ENCODE data around the gene EXOC4.

EXOC4 gene

DNA sequence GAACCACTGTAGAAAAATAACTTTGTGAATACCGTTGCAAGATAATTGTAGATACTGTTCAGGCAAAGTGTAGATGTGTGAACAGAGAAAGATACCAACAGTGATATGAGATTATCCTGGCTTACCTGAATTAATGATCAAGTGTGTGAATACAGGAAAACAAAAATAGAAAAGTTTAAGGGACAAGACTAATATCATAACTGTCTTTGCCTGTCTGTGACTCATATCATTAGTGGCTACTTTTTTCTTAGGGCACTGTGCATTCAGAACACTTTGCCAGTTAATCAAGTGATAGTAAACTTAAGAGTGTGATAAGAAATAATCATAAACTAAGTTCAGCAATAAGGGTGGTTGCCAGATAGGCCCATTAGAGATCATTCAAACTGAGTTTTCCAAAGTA is 551.2 kb downstream of the EXOC4 start:
- TF ChIP-seq, protein P1, sequence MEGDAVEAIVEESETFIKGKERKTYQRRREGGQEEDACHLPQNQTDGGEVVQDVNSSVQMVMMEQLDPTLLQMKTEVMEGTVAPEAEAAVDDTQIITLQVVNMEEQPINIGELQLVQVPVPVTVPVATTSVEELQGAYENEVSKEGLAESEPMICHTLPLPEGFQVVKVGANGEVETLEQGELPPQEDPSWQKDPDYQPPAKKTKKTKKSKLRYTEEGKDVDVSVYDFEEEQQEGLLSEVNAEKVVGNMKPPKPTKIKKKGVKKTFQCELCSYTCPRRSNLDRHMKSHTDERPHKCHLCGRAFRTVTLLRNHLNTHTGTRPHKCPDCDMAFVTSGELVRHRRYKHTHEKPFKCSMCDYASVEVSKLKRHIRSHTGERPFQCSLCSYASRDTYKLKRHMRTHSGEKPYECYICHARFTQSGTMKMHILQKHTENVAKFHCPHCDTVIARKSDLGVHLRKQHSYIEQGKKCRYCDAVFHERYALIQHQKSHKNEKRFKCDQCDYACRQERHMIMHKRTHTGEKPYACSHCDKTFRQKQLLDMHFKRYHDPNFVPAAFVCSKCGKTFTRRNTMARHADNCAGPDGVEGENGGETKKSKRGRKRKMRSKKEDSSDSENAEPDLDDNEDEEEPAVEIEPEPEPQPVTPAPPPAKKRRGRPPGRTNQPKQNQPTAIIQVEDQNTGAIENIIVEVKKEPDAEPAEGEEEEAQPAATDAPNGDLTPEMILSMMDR (IDR thresholded peaks at IDR 0.05; ENCODE audit: low read length, missing control alignments): no peak
- DNase-seq (ENCODE audit: low read depth): no peak
- H3K4me3 ChIP-seq (replicated peaks; ENCODE audit: low read depth, low read length): no peak overlapping the region

DNA sequence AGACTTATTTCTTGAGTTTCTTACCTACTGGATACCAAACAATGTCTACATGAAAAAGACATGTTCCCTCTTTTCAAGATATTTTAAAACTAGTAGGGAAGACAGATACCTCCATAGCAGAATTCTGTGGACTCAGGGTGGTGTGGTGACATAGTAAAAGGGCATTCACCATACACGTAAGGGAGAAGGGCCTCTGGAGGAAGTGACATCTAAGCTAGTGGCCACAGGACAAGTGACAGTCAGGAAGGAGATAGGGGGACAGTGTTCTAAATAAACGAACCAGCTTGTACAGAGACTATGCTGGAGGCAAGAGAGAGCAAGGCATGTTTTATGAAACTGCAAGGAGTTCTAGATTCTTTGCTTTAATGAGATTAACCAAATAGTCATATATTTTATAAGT is 552.5 kb downstream of the EXOC4 start:
- TF ChIP-seq, protein P1 (IDR thresholded peaks at IDR 0.05; ENCODE audit: low read length, missing control alignments): no peak
- DNase-seq (ENCODE audit: low read depth): no peak
- no peak overlapping the region for H3K4me3 ChIP-seq (replicated peaks; ENCODE audit: low read depth, low read length)

DNA sequence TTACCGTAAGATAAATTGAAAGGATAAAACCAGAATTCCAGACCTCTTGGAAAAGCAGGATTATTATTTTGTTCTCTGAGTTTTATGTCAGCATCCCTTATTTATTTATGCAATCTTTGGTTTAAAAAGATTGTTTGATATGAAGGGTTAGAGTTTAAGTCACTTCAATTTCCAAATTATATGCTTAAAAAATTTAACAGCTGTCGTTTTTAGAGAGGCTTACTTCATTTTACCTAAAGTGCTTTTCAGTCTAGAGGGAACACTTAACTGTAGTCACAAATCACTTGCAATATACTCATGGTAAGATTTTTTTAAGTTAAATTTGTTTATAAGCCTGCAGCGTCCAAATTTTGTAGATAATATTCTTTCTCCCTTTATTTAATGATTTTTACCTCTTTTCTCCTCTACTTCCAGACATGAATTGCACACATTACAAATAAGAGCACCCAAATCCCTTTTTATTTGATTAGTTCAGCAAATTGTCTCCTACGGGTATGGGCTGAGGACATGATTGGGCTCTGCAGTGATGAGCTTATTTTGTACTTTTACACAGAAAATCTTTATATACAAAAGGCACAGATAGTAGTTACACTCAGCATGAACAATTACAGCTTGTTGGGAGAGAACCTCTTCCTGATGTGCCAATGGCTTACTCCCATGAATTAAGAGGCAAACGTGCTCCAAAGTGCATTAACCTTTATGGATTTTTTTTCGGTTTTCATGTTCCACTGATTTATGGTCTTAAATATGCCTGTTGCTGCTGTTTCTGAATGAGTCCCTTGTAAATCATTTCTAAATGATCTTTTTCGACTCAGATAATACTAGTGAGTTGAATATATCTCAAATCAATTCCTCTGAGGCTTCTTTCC is 555.0 kb downstream of the EXOC4 start:
- H3K4me3 ChIP-seq (replicated peaks; ENCODE audit: low read depth, low read length): no peak overlapping the region
- TF ChIP-seq, protein P1 (IDR thresholded peaks at IDR 0.05; ENCODE audit: low read length, missing control alignments): no peak
- DNase-seq (ENCODE audit: low read depth): no peak

DNA sequence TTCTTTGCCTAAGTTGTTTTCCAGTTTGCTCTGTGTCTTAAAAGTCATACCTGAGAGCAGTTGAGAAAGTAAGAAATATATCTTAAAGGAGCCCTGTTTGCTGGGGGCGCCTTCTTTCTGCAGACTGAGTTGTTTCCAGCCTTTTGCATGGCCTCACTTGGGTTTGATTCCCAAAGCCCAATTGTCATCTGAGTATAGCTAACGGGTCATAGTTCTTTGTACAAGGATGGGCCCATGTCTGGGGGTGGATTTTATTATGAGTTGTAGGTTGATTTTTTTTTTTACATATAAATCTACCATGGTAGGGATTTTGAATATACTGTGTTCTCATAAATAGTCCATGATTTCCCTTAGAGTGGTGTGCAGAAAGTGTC is 555.6 kb downstream of the EXOC4 start:
- TF ChIP-seq, protein P1 (IDR thresholded peaks at IDR 0.05; ENCODE audit: low read length, missing control alignments): no peak
- DNase-seq (ENCODE audit: low read depth): no peak
- no peak overlapping the region for H3K4me3 ChIP-seq (replicated peaks; ENCODE audit: low read depth, low read length)

DNA sequence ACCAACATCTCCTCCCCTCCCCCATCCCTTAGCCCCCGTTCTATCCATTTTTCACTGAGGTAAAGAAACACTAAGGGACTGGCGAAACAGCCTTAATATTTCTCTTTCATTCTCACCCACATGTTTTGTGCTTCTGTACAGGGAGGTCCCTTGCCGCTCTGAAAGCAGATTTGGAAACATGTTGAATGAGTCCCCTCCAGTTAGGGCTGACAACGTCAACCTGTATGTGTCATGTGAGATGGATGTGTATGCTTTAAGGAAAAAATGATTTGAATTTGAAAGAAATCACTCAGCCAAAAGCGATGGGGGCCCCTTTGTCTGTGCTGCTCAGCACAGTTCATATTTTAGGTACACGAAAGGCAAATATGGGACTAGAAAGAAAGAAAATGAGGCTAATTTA is 560.0 kb downstream of the EXOC4 start:
- no peak overlapping the region for H3K4me3 ChIP-seq (replicated peaks; ENCODE audit: low read depth, low read length)
- DNase-seq (ENCODE audit: low read depth): no peak
- TF ChIP-seq, protein P1 (IDR thresholded peaks at IDR 0.05; ENCODE audit: low read length, missing control alignments): no peak

DNA sequence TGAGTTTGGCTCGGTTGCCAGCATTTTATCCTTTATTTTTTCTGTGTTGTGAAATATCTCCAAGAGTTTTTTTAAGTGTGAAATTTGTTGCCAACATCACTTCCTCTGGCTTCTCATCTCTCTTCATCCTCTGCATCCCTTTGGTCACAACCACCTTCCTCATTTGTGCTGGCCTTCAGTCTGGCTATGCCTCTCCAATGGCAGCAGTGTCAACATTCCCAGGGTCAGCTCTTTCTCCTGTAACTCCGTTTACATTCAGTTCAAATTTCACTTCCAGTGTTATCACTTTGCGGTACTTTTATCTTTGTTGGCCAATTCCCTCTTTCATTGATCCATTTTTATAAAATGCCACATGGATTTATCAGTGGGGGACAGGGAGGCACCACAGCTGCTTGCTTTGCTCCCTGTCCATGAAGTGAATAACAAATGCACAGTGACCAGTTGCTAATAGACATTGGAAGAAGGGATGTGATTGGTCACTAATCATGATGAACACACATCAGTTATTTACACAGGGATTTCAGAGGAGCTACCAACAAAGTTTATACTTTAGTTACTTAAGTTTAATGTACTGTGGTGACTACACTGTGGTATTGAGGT is 562.8 kb downstream of the EXOC4 start:
- DNase-seq (ENCODE audit: low read depth): peak; percentile 11
- TF ChIP-seq, protein P1 (IDR thresholded peaks at IDR 0.05; ENCODE audit: low read length, missing control alignments): no peak
- no peak overlapping the region for H3K4me3 ChIP-seq (replicated peaks; ENCODE audit: low read depth, low read length)
